Stimulated activated CD4-positive, alpha-beta T cell treated with anti-CD3 and anti-CD28 coated beads, Interleukin-1b, Interleukin-23, amount 100 ng/mL, for 4 hours (primary cell): ENCODE data around the gene SUPT5H.
A peak's percentile ranks its signal among the peaks of the same experiment; 100 is the strongest.

Source experiments
- DNase-seq, 2 donors: peaks; one replicate each; pipeline ENCODE4 v3.0.0-alpha.2; 2020; ENCODE audit warnings: low read depth in 2 of 2

Gene SUPT5H

DNA sequence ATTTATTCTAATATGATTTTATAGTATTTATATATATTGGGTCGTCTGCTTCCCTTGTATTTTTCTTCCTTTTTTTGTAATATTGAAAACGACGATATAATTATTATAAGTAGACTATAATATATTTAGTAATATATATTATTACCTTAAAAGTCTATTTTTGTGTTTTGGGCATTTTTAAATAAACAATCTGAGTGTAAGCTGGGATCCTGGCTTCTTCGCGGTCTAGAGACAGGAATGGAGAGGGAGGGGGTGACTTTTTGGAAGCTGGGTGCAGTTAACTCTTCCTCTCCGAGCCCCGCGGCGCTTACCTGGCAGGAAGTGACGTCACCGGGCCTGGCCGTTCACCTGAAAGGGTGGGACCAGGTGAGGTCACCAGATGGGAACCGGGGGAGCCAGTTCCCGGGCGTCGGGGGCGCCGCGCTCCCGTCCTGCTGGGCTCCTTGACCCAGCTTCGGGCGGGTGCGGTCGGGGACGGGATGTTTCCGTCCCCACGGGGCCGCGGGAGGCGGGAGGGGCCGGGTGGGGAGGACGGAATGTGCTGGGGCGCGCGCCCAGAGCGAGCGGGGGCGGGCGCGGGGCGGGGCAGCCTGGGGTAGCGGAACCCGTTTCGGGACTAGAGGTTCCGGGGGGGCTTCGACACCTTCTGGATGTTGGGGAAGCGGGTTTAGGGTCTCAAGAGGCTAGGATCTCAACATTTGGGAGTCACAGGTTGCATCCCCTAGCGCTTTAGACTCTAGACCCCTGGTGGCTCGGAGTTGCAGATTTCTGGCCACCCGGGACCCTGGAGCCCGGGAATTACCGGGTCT is 36.0 kb upstream of the SUPT5H start:
- peak; percentile 72 to 76 for DNase-seq

DNA sequence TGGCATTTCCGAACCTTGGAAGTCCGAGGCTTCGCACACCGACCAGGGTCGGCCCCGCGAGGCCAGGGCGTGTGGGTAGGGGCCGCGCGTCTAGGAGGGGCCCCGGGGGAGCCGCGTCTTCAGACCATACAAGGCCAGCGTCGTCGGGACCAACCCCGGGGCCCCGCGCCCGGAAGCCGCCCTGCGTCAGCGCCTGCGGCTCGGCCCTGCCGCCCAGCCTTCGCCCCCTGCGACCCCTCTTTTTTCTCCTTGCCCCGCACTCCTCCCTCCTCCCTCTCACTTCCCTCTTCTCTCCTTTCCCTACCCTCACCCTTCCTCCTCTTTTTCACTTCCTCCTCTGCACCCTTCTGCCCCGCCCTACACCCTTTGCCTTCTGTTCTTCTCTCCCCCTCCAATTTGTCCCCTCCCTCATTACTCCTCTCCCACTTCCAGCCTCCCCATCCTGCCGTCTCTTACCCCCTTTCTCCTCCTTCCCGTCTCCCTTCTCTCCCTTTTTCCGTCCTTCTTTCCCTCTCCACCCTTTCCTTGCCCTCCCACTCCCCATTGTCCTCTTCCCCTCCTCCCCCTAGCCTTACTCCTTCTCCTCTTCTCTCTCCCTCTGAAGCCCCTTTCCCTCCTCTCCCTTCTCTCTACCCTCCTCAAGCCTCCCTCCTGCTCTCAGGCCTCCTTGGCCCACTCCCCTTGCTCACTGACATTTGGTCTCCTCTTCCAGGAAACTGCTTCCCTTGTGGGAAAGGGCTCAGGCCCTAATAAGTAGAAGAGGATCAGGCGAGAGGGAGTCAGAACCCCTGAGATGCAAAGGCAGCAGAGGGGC is 35.2 kb upstream of the SUPT5H start:
- DNase-seq = peak; percentile 36 to 59

DNA sequence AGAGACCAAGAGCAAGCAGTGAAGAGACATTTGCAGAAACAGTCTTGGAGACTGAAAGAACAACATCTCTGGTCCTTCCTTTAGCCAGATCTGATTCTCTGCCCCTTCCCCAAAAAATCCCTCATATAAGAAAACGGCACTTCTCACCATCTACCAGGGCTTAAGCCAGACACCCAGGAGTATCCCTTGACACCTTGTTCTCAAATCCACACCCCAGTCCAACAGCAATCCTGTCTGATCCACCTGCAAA is 34.6 kb upstream of the SUPT5H start:
- no peak for DNase-seq

DNA sequence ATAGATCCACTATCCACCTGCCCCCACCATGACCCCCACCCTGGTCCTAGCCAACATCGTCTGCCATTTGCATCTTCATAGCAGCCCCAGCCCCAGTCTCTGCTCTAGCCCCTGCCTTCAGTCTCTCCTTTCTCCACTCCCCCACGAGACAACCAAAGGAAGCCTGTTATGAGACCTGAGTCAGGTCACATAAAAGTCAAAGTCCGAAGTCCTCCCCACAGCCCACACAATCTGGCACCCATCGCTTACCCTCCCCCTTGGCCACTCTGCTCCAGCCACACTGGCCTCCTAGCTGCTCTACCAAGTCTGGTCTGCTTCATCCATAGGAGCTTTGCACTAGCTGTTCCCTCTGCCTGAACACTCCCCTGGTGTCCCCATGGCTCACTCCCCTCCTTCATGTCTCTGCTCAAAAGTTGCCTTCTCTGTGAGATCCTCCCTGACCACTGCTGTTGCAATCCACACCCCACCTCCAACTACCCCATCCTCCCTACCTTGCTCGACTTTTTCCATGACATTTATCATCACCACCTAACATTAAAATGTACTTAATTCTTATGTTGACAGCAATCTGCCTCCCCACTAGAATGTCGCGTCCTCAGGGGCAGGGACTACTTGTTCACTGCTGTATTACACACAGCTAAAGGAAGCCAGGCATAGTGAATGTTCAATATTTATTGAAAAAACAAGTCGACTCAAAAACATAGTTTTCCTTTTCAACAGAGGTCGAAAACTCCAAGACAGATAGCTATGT is 34.1 kb upstream of the SUPT5H start:
- DNase-seq = no peak

DNA sequence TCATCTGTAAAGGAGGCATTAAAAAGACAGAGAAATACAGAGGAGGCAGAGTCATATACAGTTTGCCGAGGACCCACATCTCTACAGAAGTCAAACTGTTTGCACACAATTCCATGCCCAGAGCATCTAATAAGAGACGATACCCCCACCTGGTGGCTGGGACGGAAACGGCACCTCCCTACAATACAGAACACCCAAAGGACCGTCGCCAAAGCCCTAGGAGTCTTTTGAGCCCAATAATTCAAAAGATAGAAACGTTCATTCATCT is 33.6 kb upstream of the SUPT5H start:
- DNase-seq = peak; percentile 82 to 92

DNA sequence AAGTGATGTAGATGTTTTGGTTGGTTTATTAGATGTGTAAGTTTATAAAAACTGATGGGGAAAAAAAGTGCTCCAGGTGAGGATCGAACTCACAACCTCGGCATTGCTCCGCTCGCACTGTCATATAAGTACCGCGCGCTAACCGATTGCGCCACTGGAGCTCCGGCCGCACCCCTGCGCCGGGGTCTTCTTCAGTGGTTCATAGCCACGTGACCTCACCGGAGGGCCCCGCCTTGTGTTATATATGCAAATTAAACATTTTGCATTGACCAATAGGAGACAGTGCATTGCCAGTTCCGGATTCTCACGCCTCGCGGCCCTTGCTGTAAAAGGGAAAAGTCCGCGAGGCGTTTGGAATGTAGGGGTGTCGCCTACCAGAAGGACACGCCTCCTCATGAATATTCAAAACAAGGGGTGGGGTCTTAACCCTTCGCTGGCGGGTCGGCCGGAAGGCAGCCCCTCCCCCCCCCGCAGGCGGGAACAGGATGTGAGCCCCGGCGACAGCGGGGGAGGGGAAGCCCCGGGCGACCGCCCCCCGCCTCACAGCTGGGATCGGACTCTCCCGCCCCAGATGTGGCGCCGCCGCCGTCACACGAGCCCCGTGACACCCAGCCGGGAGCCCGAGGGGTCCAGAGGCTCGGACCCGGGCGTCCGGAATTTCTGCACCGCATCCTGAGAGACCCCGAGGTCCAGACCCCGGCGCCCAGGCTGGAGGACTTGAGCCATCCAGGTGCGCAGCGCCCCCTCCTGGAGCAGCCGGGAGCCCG is 33.1 kb upstream of the SUPT5H start, which contains the start of gene PLEKHG2:
TSS of gene PLEKHG2 (plus strand) at position 570 of the 767 bp plus-strand sequence. CDS start 1,418 bp downstream, outside the sequence.
- peak; percentile 96 to 98 for DNase-seq

DNA sequence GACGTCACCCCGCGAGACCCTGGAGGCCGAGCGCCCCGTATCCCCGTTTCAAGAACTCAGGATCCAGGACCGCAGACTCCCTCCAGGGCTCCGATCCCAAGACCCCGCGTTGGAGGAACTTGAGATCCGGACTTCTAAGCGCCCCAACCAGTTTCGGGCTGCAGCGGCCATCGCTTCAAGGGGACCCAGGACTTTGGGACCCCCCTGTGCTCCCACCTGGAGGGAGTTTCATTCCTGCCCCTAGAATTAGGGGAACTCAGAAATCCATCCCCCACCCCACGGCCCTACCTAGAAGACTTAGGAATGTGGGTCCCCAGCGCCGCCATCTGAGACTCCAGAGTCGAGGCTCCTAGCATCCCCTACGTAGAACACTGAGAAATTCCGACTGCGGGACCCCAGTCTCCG is 32.5 kb upstream of the SUPT5H start:
- DNase-seq = no peak

DNA sequence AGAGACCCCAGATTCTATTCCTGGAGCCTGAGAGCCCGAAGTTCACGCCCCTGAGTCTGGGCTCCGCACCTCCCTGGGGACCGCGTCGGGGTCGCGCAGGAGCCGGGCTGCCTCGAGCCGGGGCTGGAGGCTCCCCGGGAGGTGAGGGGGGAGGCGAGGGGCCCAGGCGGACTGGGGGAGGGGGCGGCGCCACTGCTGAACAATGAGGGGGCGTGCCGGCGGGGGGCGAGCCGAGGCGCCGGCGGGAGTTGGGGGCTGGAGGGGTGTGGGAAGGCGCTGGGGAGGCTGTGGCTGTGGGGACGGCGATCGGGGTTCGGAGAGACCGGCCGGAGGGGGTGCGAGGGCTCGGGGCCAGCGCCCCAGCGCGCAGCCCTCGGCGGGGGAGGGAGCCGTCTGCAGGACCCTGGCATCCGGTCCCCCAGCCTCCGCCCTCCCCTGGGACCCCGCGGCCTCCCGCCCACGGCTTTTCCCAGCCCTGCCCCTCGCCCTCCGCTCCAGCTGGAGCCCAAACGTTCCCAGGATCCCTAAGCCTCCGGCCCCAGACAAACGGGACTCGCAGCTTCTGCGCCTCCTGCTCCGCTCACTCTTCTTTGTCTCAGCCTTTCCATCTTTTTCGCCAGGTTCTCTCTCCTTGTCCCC is 32.0 kb upstream of the SUPT5H start:
- DNase-seq = no peak

DNA sequence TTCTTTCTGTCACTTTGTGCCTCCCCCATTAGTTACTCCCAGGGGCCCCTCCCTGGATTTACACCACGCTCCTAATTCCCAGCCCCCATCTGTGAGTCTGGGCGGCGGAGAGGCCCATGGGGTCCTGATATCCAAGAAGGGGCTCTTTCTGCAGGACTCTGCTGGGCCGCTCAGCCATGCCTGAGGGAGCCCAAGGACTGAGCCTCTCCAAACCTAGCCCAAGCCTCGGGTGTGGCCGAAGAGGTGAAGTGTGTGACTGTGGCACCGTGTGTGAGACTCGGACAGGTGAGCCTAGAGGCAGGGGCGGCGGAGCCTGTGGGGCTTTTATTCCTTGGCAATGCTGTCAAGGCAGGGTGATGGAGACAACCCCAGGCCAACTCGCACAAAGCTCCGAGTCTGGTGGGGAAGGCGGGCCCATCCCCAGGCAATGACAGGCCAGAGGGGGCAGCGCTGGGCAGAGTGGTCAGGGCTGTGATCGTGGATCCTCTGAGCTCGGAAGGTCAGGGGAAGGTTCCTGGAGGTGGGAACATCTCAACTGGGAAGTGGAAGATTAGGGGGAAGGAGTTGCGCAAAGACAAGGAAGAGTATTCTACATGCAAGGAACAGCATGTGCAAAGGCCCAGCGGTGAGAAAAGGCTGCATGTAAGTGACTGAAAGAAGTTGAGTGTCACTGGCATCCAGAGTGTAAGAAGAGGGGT is 31.3 kb upstream of the SUPT5H start:
- DNase-seq = no peak

DNA sequence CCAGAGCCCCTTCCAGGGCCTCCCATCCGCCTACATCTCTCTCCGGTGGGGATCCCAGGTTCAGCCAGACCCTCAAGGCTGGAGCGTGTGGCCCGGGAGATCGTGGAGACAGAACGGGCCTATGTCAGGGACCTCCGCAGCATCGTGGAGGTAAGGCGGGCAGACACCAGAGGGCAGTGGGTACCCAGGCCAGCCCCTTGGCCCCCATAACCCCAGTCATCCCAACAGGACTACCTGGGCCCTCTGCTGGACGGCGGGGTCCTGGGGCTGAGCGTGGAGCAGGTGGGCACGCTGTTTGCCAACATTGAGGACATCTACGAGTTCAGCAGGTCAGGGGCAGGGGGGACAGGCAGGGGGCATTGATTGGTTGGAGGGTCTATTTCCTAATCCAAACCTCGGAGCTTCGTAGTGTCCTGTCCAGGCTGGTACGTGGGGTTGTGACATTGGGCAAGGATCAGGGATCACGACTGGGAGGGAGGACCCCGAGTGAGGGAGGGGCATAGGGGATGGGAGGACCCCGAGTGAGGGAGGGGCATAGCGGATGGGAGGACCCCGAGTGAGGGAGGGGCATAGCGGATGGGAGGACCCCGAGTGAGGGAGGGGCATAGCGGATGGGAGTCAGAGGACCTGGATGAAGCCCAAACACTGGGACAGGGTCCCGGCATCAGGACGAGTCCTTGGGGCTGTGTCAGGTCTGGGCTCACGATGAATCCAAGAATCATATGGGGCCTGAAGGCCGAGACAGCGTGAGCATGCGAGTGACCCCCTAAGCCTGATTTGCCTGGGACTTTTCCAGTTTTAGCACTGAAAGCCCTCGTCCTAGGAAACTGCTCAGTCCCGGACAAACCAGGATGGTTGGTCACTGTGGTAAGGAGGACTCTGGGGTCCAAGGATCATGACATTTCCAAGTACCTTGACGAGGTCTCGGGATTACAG is 30.0 kb upstream of the SUPT5H start:
- DNase-seq = no peak

DNA sequence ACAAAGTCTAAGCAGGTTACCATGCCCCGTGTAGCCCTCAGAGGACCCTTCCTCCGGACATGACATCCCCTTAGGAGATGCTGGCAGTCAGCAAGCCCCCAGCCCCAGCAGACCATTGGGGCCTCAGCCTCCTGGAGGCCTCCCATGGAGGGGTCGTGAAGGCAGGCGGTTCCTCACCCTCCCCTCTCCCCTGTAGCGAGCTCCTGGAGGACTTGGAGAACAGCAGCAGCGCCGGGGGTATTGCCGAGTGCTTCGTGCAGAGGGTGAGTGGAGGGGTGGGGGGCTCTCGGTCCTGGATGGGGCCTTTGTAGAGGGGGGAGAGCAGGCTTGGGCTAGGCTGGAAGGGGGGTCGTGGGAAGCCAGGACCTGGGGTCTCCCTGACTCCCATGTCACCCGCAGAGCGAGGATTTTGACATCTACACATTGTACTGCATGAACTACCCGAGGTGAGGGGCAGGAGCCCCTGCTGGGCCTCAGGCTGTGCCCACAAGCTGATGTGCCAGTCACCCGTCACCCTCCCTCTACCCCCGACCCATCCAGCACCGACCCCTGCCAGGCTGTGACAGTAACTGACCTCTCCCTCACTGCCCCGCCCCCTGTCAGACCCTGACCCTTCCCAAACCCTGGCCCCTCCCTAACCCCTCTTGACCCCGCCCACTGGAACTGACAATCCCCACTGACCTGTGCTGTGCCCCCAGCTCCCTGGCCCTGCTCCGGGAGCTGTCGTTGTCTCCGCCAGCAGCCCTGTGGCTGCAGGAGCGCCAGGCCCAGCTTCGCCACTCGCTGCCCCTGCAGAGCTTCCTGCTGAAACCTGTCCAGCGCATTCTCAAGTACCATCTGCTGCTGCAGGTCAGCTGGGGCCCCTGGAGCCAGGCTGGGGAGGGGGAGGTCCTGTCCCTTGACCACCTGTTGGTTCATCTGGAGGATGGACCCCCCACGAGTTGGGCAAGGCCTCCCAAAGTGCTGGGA is 28.9 kb upstream of the SUPT5H start:
- DNase-seq = no peak

DNA sequence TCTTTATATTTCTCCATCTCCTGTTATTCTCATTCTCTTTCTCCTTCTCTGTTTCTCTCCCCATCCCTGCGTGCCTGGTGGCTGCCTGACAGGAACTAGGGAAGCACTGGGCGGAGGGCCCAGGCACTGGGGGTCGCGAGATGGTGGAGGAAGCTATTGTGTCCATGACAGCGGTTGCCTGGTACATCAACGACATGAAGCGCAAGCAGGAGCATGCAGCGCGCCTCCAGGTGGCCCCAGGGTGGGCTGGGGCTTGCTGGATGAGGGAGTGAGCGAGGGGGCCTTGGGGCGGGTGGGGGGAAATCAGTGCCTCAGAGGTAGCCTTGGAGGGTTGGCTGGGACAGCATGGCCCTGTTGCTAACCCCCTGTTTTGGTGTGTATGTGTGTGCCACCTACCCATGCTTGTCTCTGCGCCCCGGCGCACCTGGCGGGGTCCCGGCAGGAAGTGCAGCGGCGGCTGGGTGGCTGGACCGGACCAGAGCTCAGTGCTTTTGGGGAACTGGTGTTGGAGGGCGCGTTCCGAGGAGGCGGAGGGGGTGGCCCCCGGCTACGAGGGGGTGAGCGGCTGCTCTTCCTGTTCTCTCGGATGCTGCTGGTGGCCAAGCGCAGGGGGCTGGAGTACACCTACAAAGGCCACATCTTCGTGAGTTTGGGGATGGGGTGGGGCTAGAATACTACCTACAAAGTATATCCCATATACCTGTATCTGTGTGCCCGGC is 27.8 kb upstream of the SUPT5H start:
- no peak for DNase-seq

DNA sequence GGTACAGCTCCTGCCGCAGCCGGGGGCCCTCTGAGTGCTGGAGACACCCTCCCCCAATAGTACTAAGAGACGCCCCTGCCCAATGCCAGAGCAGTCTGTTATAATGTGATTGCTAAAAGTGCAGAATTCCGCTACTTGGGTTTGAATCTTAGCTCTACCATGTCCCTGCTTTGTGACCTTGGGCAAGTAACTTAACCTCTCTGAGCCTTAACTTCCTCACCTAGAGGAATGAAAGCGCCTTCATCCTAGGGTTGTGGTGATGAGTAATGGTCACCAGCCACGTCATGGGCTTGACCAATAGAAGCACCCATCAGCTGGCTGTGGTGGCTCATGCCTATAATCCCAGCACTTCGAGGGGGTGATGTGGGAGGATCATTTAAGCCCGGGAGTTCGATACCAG is 26.4 kb upstream of the SUPT5H start:
- DNase-seq = no peak

DNA sequence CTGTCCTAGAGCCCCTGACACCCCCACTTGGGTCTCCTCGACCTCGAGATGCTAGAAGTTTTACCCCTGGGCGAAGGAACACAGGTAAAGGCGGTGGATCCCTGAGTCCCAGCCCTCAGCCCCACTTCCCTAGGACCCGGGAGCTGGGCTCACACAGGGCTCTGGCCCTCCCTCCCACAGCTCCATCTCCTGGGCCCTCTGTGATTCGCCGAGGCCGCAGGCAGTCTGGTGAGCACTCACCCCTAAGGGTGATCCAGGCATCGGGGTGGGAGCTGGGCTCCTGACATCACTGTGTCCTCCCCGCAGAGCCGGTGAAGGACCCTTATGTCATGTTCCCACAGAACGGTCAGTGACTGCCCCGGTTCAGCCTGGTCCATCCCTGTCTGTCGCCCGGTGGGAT is 24.6 kb upstream of the SUPT5H start:
- no peak for DNase-seq

DNA sequence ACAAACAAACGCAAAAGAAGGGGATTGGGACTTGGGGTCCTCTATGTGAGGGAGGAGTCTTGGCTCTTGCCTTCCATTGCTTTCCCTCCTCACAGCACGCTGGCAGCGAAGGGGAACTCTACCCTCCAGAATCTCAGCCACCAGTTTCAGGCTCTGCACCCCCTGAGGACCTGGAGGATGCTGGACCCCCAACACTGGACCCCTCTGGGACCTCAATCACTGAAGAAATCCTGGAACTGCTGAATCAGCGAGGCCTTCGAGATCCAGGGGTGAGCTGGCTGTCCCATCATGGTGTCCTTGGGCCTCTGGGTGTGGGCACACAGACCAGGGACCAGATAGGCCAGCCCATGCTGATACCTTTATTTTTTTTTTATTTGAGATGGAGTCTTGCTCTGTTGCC is 23.4 kb upstream of the SUPT5H start:
- no peak for DNase-seq

DNA sequence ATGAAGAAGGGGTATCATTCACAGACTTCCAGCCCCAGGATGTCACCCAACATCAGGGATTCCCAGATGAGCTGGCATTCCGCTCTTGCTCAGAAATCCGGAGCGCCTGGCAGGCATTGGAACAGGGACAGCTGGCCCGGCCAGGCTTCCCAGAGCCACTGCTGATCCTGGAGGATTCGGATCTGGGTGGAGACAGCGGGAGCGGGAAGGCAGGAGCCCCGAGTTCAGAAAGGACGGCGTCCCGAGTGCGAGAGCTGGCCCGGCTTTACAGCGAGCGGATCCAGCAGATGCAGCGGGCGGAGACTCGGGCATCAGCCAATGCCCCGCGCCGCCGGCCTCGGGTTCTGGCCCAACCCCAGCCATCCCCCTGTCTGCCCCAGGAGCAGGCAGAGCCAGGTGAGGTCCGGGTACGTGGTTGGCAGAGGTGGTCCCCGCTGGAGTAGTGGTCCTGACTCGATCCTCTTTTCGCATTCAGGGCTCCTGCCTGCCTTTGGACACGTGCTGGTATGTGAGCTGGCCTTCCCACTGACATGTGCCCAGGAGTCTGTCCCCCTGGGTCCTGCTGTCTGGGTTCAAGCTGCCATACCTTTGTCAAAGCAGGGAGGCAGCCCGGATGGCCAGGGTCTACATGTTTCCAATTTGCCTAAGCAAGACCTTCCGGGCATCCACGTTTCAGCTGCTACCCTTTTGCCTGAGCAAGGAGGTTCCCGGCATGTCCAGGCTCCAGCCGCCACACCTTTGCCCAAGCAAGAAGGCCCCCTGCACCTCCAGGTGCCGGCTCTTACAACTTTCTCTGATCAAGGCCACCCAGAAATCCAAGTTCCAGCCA is 21.9 kb upstream of the SUPT5H start:
- DNase-seq = no peak

DNA sequence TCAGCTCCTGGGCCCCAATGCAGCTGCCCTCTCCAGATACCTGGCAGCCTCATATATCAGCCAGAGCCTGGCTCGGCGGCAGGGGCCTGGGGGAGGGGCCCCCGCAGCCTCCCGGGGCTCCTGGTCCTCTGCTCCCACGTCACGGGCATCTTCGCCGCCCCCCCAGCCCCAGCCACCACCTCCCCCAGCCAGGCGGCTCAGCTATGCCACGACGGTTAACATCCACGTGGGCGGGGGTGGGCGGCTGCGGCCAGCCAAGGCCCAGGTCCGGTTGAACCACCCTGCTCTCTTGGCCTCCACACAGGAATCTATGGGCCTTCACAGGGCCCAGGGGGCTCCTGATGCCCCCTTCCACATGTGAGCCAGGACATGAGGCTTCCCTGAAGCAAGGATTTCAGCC is 20.4 kb upstream of the SUPT5H start:
- no peak for DNase-seq
